ENCODE data around the gene OR51G1.

DNA sequence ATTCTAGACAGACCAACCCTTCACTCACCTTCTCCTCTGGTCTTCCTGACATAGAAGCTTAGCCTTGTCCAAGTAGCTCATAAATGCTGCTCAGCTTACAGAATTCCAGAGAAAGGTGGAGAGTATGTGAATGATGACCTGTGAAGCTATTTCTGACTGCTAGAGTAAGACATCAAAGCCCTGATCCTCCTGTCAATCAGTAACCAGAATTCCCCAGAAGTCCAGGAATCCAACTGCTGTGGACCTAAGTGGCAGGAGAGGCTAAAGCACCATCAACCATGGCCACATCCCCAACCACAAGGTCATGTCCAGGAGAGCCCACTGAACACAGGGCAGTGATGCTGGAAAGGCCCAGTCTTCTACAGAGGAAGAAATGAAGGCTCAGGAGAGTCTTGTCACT is 7.6 kb downstream of the OR51G1 start:
- no peak for TF ChIP-seq CTCF (IDR thresholded peaks at IDR 0.05; ENCODE audit: insufficient read depth, low read length, poor library complexity, severe bottlenecking)
- no peak for TF ChIP-seq EZH2phosphoT487 (conservative IDR thresholded peaks at IDR 0.05; ENCODE audit: low read length)

Measured in SU-DHL-6 (cell line).